Lung (tissue), 12 donors: Measurements from ENCODE around the gene ATP13A4. TPM values are rescaled to one million over a fixed set of nuclear protein-coding genes. Genes with fewer than 3 reads are reported as not detected.
A peak's percentile ranks its signal among the peaks of the same experiment; 100 is the strongest.

Experiments used
- ATAC-seq: fragments of 200-7000 bp; cut with Tn5 transposase; one replicate; pipeline ENCODE4 v1.9.1; 2020; ENCODE audit warnings: moderate number of reproducible peaks; ENCODE audit not compliant: insufficient read depth, low FRiP score
- DNase-seq, 3 donors: peaks; one replicate each; pipeline ENCODE4 v3.0.0-alpha.2; 2013 to 2017
- H3K27ac ChIP-seq, 2 donors: one replicate each; pipeline ENCODE4 v1.5.1; 2013; ENCODE audit warnings: mild to moderate bottlenecking in 2 of 2, moderate library complexity in 2 of 2, control low read depth in 1 of 2, inconsistent platforms in 1 of 2, low read depth in 1 of 2, low read length in 1 of 2
- H3K27me3 ChIP-seq, 3 donors: one replicate each; pipeline ENCODE4 v1.5.1; 2013; ENCODE audit warnings: low read length in 2 of 3; ENCODE audit not compliant: control insufficient read depth in 3 of 3, insufficient read depth in 3 of 3
- H3K36me3 ChIP-seq, 4 donors: one replicate each; pipeline ENCODE4 v1.5.1; 2013; ENCODE audit warnings: low read length in 4 of 4, mild to moderate bottlenecking in 1 of 4, moderate library complexity in 1 of 4; ENCODE audit not compliant: control insufficient read depth in 4 of 4, insufficient read depth in 4 of 4
- H3K4me1 ChIP-seq, 5 donors: one replicate each; pipeline ENCODE4 v1.5.1; 2013; ENCODE audit warnings: low read length in 5 of 5, mild to moderate bottlenecking in 2 of 5, moderate library complexity in 1 of 5; ENCODE audit not compliant: control insufficient read depth in 5 of 5, insufficient read depth in 5 of 5
- H3K4me3 ChIP-seq: one replicate; pipeline ENCODE4 v1.5.1; 2013; ENCODE audit warnings: mild to moderate bottlenecking, control low read depth, moderate library complexity
- H3K9ac ChIP-seq, 2 donors: one replicate each; pipeline ENCODE4 v1.5.1; 2013; ENCODE audit warnings: low read length in 2 of 2, control low read depth in 1 of 2; ENCODE audit not compliant: insufficient read depth in 1 of 2
- H3K9me3 ChIP-seq, 4 donors: one replicate each; pipeline ENCODE4 v1.5.1; 2013; ENCODE audit warnings: low read length in 3 of 4, mild to moderate bottlenecking in 1 of 4, moderate library complexity in 1 of 4; ENCODE audit not compliant: control insufficient read depth in 4 of 4, insufficient read depth in 3 of 4
- CTCF ChIP-seq: IDR thresholded peaks from 2 replicates; pipeline ENCODE4 v1.5.1; 2012; ENCODE audit warnings: mild to moderate bottlenecking; ENCODE audit errors: control extremely low read depth, extremely low read depth
- WGBS, 2 donors: extraction: QIAGEN DNeasy Blood & Tissue Kit; methylation state at CpG; one replicate each; pipeline ENCODE4 v1.1.7; 2013; 5-methylcytosine and 5-hydroxymethylcytosine counted together
- polyA plus RNA-seq, 2 donors: library from polyadenylated mRNA; stranded (reverse); fragments of 200-250 nt; gene quantifications; one replicate each; pipeline ENCODE4 v1.2.1, GENCODE V29; 2013
- total RNA-seq, 2 donors: library from RNA; depleted of rRNA in 1 of 2; stranded (reverse); fragments of >200 nt in 1 of 2; gene quantifications; one replicate each; pipeline ENCODE4 v1.2.1, GENCODE V29; 2014 to 2021
- donor health status: control.
- donor health status: control.
- donor health status: Bipolar disorder and iron deficiency.
- donor health status: healthy.
- donor health status: DM: yes; HTN: yes; CAD: no.

The ATP13A4 gene
- total and polyA plus RNA-seq, 4 donors = 25.5 to 202 (median 85.9) TPM

GRCh38 chr3:193490580-193490979, 64.1 kb downstream of the ATP13A4 start:
- TF ChIP-seq CTCF = no peak
- peak overlapping the region in 1 of 2 donors; percentile 22 for H3K27ac ChIP-seq
- no peak overlapping the region for H3K4me3 ChIP-seq
- H3K9ac ChIP-seq = no peak overlapping the region
- no peaks in the 10 kb centered on the region for H3K27me3 ChIP-seq
- H3K9me3 ChIP-seq = no peaks in the 10 kb centered on the region
- 65 to 83% methylated on average over 4 of the region's 4 CpGs for WGBS, 2 donors
- DNase-seq (no peak), ATAC-seq (no peak)
- H3K36me3 ChIP-seq = no peaks in the 10 kb centered on the region
- H3K4me1 ChIP-seq = peaks cover 0 to 6% (median 0%) of the 10 kb centered on the region in 5 donors

- Histone ChIP-seq H3K9me3 (no peaks in the 10 kb centered on the region), H3K36me3 (no peaks in the 10 kb centered on the region), H3K4me3 (no peak overlapping the region), H3K27ac (no peak overlapping the region), H3K4me1 (peaks cover 0 to 6% (median 0%) of the 10 kb centered on the region in 5 donors), H3K9ac (no peak overlapping the region), H3K27me3 (no peaks in the 10 kb centered on the region)
- ATAC-seq (no peak), DNase-seq (no peak)
- no peak for TF ChIP-seq CTCF
- WGBS, 2 donors = 68 to 80% methylated on average over 6 of the region's 6 CpGs
Observed at GRCh38 chr3:193489949-193490348, 64.7 kb downstream of the ATP13A4 start.

- no peak for TF ChIP-seq CTCF
- no peak for ATAC-seq
Observed at GRCh38 chr3:193488741-193489140, 66.0 kb downstream of the ATP13A4 start.

GRCh38 chr3:193483988-193484539, 70.6 kb downstream of the ATP13A4 start:
- no peak for TF ChIP-seq CTCF
- no peak overlapping the region for H3K4me3 ChIP-seq
- DNase-seq (peak in 2 of 3 donors; percentile 11 to 37), ATAC-seq (peak; percentile 41)
- H3K36me3 ChIP-seq = no peaks in the 10 kb centered on the region
- WGBS, 2 donors = 30 to 48% methylated on average over 1 of the region's 1 CpG
- H3K27ac ChIP-seq = no peak overlapping the region
- no peaks in the 10 kb centered on the region for H3K4me1 ChIP-seq
- H3K27me3 ChIP-seq = no peaks in the 10 kb centered on the region
- H3K9ac ChIP-seq = no peak overlapping the region
- no peaks in the 10 kb centered on the region for H3K9me3 ChIP-seq

More at GRCh38 chr3:193488741-193489140, 66.0 kb downstream of the ATP13A4 start:
- Histone ChIP-seq H3K36me3 (no peaks in the 10 kb centered on the region), H3K27ac (no peak overlapping the region), H3K9me3 (no peaks in the 10 kb centered on the region), H3K4me3 (no peak overlapping the region), H3K9ac (no peak overlapping the region), H3K27me3 (no peaks in the 10 kb centered on the region), H3K4me1 (peaks cover 0 to 6% (median 0%) of the 10 kb centered on the region in 5 donors)
- WGBS, 2 donors = 73 to 78% methylated on average over 5 of the region's 5 CpGs
- DNase-seq = no peak
